SU-DHL-6 (cell line): ENCODE results near the gene HIVEP3.

Experiments used
- CTCF ChIP-seq: fragments of 200-600 bp; sonication (generic); IDR thresholded peaks from one replicate; pipeline ENCODE4 v1.5.1; 2017; ENCODE audit warnings: antibody characterized with exemption, mild to moderate bottlenecking, low read length, moderate library complexity; ENCODE audit not compliant: insufficient read depth, poor library complexity, severe bottlenecking
- EZH2phosphoT487 ChIP-seq: fragments of 200-600 bp; sonication (generic), shearing (Covaris generic); conservative IDR thresholded peaks from 2 replicates; pipeline ENCODE4 v1.6.1; 2018; ENCODE audit warnings: mild to moderate bottlenecking, antibody characterized with exemption, low read length, moderate library complexity, mixed read lengths

GRCh38 chr1:41656068-41656467, 262.7 kb downstream of the HIVEP3 start:
- no peak for TF ChIP-seq CTCF
- TF ChIP-seq EZH2phosphoT487 = no peak
